IPS-20b (cell line): ENCODE data around the gene EME1.

ENCODE experiments used
- H3K27ac ChIP-seq: one replicate; pipeline ENCODE4 v1.5.1; 2013; ENCODE audit warnings: low read length
- H3K27me3 ChIP-seq: 2 replicates; pipeline ENCODE4 v1.6.1; 2013; ENCODE audit warnings: mild to moderate bottlenecking, low read length, inconsistent platforms; ENCODE audit not compliant: insufficient read depth
- H3K36me3 ChIP-seq: 2 replicates; pipeline ENCODE4 v1.6.1; 2013; ENCODE audit warnings: low read depth, mild to moderate bottlenecking, inconsistent platforms, low read length, moderate library complexity; ENCODE audit not compliant: insufficient read depth
- H3K4me1 ChIP-seq: 2 replicates; pipeline ENCODE4 v1.6.1; 2013; ENCODE audit warnings: mild to moderate bottlenecking, control low read depth, inconsistent platforms, low read length, moderate library complexity; ENCODE audit not compliant: insufficient read depth
- H3K4me3 ChIP-seq: 2 replicates; pipeline ENCODE4 v1.5.1; 2013; ENCODE audit warnings: mild to moderate bottlenecking, low read length, inconsistent platforms
- H3K9ac ChIP-seq: 2 replicates; pipeline ENCODE4 v1.6.1; 2013; ENCODE audit warnings: low read depth, mild to moderate bottlenecking, inconsistent platforms, low read length, moderate library complexity
- H3K9me3 ChIP-seq: 2 replicates; pipeline ENCODE4 v1.6.1; 2013; ENCODE audit warnings: mild to moderate bottlenecking, low read depth, low read length, inconsistent platforms; ENCODE audit not compliant: insufficient read depth

The EME1 gene

DNA sequence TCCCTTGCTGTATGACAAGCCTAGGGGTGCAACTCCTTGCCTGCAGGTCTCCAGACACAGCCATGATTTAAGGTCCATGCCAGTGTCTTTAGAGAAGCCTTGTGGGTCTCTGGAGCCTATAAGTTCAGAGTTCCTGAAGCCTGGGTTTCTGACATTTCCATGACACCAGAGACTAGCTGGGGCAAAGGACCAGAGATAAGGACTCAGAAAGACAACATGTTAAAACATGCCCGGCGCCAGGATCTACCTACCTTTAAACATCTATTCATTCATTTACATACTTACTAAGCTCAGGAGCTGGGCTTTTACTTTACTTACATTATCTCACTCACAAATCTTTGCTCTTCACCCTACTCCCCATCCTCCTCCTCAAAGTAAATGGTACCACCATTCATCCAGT, 1.5 kb upstream of the EME1 start:
- Histone ChIP-seq H3K4me1 (peaks cover 5% of the 10 kb centered on the region; the same call in 1 of the 2 replicates), H3K36me3 (peaks cover 68% of the 10 kb centered on the region), H3K27me3 (no peaks in the 10 kb centered on the region), H3K27ac (no peak overlapping the region), H3K9me3 (no peaks in the 10 kb centered on the region), H3K4me3 (peak overlapping the region; percentile 94), H3K9ac (no peak overlapping the region)

- no peaks in the 10 kb centered on the region for H3K9me3 ChIP-seq
- H3K36me3 ChIP-seq, result peaks cover 65% of the 10 kb centered on the region
- H3K4me3 ChIP-seq, result peak overlapping the region; percentile 94
- H3K27me3 ChIP-seq, result no peaks in the 10 kb centered on the region
- no peak overlapping the region for H3K27ac ChIP-seq
- H3K9ac ChIP-seq, result peak overlapping the region; percentile 97
- peaks cover 5% of the 10 kb centered on the region; the same call in 1 of the 2 replicates for H3K4me1 ChIP-seq
Measured at GRCh38 chr17:50372222-50372757, 739 bp upstream of the EME1 start.

GRCh38 chr17:50373705-50374104, 676 bp downstream of the EME1 start:
- Histone ChIP-seq H3K9me3 (no peaks in the 10 kb centered on the region), H3K4me3 (peak overlapping the region; percentile 94), H3K27me3 (no peaks in the 10 kb centered on the region), H3K9ac (peak overlapping the region; percentile 97; the same call in 1 of the 2 replicates), H3K27ac (no peak overlapping the region), H3K36me3 (peaks cover 54% of the 10 kb centered on the region), H3K4me1 (peaks cover 5% of the 10 kb centered on the region; the same call in 1 of the 2 replicates)

DNA sequence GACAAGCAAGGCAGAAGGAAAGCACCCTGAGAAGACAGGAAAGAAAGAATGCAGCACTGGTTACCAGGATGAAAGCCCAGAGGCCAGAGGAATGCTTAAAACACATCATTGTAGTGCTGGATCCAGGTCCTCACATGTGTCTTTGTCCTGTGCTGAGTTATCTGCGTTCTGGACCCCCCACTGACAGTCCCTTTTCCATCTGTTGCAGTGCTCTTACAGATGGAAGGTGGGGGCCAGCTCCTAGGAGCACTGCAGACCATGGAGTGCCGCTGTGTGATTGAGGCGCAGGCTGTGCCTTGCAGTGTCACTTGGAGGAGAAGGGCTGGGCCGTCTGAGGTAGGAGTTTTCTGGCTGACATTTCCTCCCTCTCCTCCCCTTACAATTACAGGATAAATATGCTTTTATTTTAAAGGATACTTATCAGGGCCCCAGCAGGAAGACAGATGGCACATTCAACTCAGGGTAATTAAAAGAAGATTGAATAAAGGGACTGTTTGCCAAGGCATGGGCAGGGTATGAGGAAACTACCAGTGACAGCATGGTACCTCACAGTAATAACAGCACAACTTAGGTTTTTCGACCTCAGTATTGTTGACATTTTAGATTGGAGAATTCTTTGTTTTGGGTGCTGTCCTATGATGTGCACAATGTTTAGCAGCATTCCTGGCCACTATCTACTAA, 3.0 kb downstream of the EME1 start:
- H3K27me3 ChIP-seq, result no peaks in the 10 kb centered on the region
- H3K9ac ChIP-seq, result no peak overlapping the region; the same call in 1 of the 2 replicates
- H3K4me3 ChIP-seq, result no peak overlapping the region
- H3K27ac ChIP-seq, result no peak overlapping the region
- H3K4me1 ChIP-seq, result peaks cover 5% of the 10 kb centered on the region; the same call in 1 of the 2 replicates
- peaks cover 57% of the 10 kb centered on the region for H3K36me3 ChIP-seq
- H3K9me3 ChIP-seq, result no peaks in the 10 kb centered on the region

GRCh38 chr17:50379351-50380132, 6.5 kb downstream of the EME1 start:
- Histone ChIP-seq H3K4me3 (no peak overlapping the region), H3K4me1 (no peaks in the 10 kb centered on the region), H3K9ac (no peak overlapping the region), H3K27me3 (no peaks in the 10 kb centered on the region), H3K9me3 (no peaks in the 10 kb centered on the region), H3K27ac (no peak overlapping the region), H3K36me3 (peaks cover 87% of the 10 kb centered on the region)

GRCh38 chr17:50380369-50381259, 7.6 kb downstream of the EME1 start:
- Histone ChIP-seq H3K9ac (no peak overlapping the region), H3K9me3 (no peaks in the 10 kb centered on the region), H3K27ac (no peak overlapping the region), H3K27me3 (no peaks in the 10 kb centered on the region), H3K36me3 (peaks cover 87% of the 10 kb centered on the region), H3K4me1 (no peaks in the 10 kb centered on the region), H3K4me3 (no peak overlapping the region)

DNA sequence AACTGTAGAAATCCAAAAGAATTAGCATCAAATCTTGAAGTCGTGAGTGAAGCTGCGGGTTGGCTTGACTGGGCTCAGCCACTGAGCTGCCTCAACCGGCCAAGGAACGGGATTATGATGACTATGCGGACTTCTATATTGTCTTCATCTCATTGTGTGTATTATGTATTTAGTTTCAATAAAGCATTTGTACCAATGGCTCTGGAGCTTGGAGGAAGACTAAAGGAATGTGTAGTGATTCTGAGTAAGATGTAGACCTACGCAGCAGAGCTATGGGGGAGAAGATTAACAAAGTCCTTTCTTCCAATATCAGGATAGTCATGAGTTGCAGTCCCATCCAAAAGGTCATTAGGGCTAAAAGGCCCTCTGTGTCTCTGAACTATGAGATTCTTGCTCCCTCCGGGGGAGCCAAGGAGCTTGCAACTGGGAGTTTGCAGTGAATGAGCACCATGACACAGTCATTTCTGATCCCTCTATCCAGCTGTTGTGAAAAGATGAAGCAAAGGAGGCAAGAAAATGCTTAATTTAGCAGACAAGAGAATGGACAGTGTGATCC, 8.3 kb downstream of the EME1 start:
- Histone ChIP-seq H3K27me3 (no peaks in the 10 kb centered on the region), H3K4me1 (no peaks in the 10 kb centered on the region), H3K27ac (no peak overlapping the region), H3K9me3 (no peaks in the 10 kb centered on the region), H3K36me3 (peaks cover 87% of the 10 kb centered on the region), H3K9ac (no peak overlapping the region), H3K4me3 (no peak overlapping the region)

GRCh38 chr17:50381920-50382319, 8.9 kb downstream of the EME1 start:
- Histone ChIP-seq H3K36me3 (peaks cover 90% of the 10 kb centered on the region), H3K9me3 (no peaks in the 10 kb centered on the region), H3K4me1 (no peaks in the 10 kb centered on the region), H3K9ac (no peak overlapping the region), H3K27me3 (no peaks in the 10 kb centered on the region), H3K27ac (no peak overlapping the region), H3K4me3 (no peak overlapping the region)

- H3K36me3 ChIP-seq, result peaks cover 94% of the 10 kb centered on the region
Measured at GRCh38 chr17:50382931-50383330, 9.9 kb downstream of the EME1 start.

GRCh38 chr17:50386510-50386909, 13.5 kb downstream of the EME1 start:
- no peak overlapping the region for H3K27ac ChIP-seq
- H3K9me3 ChIP-seq, result no peaks in the 10 kb centered on the region
- H3K4me3 ChIP-seq, result no peak overlapping the region
- H3K9ac ChIP-seq, result no peak overlapping the region
- H3K36me3 ChIP-seq, result peaks cover 99% of the 10 kb centered on the region
- no peaks in the 10 kb centered on the region for H3K4me1 ChIP-seq
- H3K27me3 ChIP-seq, result no peaks in the 10 kb centered on the region

More at GRCh38 chr17:50382931-50383330, 9.9 kb downstream of the EME1 start:
- H3K4me3 ChIP-seq, result no peak overlapping the region
- no peaks in the 10 kb centered on the region for H3K9me3 ChIP-seq
- no peaks in the 10 kb centered on the region for H3K4me1 ChIP-seq
- H3K27ac ChIP-seq, result no peak overlapping the region
- H3K9ac ChIP-seq, result no peak overlapping the region
- H3K27me3 ChIP-seq, result no peaks in the 10 kb centered on the region

DNA sequence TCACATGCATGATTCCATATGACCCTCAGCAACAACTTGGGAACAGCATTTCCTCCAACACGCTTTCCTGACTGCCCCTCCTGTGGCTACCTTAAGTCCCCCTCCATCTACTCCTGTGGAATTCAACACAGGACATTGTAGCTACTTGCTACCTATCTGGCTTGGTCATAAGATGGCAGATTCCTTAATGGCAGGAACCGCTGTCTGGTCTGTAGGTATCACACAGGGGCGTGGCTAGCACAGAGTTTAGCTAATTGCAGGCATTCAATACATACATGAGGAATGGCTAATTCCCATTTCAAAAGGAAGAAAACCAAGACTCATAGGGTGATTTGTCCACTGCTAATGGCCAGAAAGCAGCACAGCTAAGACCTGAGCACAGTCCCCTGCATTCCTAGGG, 15.7 kb downstream of the EME1 start:
- Histone ChIP-seq H3K9me3 (no peaks in the 10 kb centered on the region), H3K27me3 (no peaks in the 10 kb centered on the region), H3K9ac (no peak overlapping the region), H3K27ac (no peak overlapping the region), H3K4me1 (no peaks in the 10 kb centered on the region), H3K4me3 (no peak overlapping the region), H3K36me3 (peaks cover 99% of the 10 kb centered on the region)
